Measurements from ENCODE around the gene EIF2AK3. TPM values are rescaled to one million over a fixed set of nuclear protein-coding genes. Genes with fewer than 3 reads are reported as not detected.

EIF2AK3 gene
- total RNA-seq, 1 experiment from 2014 or later: 11.3 TPM

- ATAC-seq (no peak), DNase-seq (ENCODE audit: low read depth, low spot score) (no peak)
- ChIA-PET POLR2A (no interaction called here), CTCF (no interaction called here)
- Histone ChIP-seq H3K4me3 (ENCODE audit: low read depth in 2 of 2, low read length in 2 of 2) (no peak overlapping the region), H3K27me3 (ENCODE audit: control insufficient read depth, insufficient read depth, low read length) (peaks cover 3% of the 10 kb centered on the region; the same call in 1 of the 2 replicates), H3K27ac (ENCODE audit: low read length) (no peak overlapping the region), H3K4me1 (ENCODE audit: control insufficient read depth, insufficient read depth, low read length) (no peaks in the 10 kb centered on the region), H3K9me3 (ENCODE audit: control insufficient read depth, insufficient read depth, low read depth, low read length) (no peaks in the 10 kb centered on the region), H3K36me3 (ENCODE audit: control insufficient read depth, insufficient read depth, low read length) (no peaks in the 10 kb centered on the region)
- intact Hi-C loops (cut with micrococcal nuclease; ENCODE audit: unreplicated experiment) (no loop called here), in situ Hi-C loops (cut with HindIII; ENCODE audit: low pct_unique_long_range_greater_than_20kb, low sequenced_read_pairs) (no loop called here)
- no TSS peak for BruUV-seq (replicated peaks)
- no peak for TF ChIP-seq POLR2AphosphoS5 (IDR thresholded peaks at IDR 0.05; ENCODE audit: low read depth, low read length)
- no peak for TF ChIP-seq CTCF (IDR thresholded peaks at IDR 0.05)
- TF ChIP-seq TCF7L2 (IDR thresholded peaks at IDR 0.05; ENCODE audit: low read depth, low read length): no peak
These were observed 12.6 kb upstream of the EIF2AK3 start for GRCh38 chr2:88639865-88640264.

- no peak overlapping the region for H3K4me3 ChIP-seq (ENCODE audit: low read depth in 2 of 2, low read length in 2 of 2)
- ChIA-PET CTCF (no interaction called here), POLR2A (no interaction called here)
- BruUV-seq (replicated peaks): no TSS peak
- intact Hi-C loops (cut with micrococcal nuclease; ENCODE audit: unreplicated experiment): no loop called here
- in situ Hi-C loops (cut with HindIII; ENCODE audit: low pct_unique_long_range_greater_than_20kb, low sequenced_read_pairs): no loop called here
- H3K9me3 ChIP-seq (ENCODE audit: control insufficient read depth, insufficient read depth, low read depth, low read length): no peaks in the 10 kb centered on the region
- no peak for DNase-seq (ENCODE audit: low read depth, low spot score)
- peaks cover 3% of the 10 kb centered on the region; the same call in 1 of the 2 replicates for H3K27me3 ChIP-seq (ENCODE audit: control insufficient read depth, insufficient read depth, low read length)
- ATAC-seq: no peak
- no peak for TF ChIP-seq CTCF (IDR thresholded peaks at IDR 0.05)
- TF ChIP-seq SIN3A (IDR thresholded peaks at IDR 0.05; ENCODE audit: borderline replicate concordance, insufficient read depth, low read depth, low read length): no peak
- no peak for TF ChIP-seq REST (IDR thresholded peaks at IDR 0.05; ENCODE audit: insufficient read depth in 1 of 2, low read depth in 2 of 2, low read length in 1 of 2)
- H3K36me3 ChIP-seq (ENCODE audit: control insufficient read depth, insufficient read depth, low read length): no peaks in the 10 kb centered on the region
- H3K4me1 ChIP-seq (ENCODE audit: control insufficient read depth, insufficient read depth, low read length): no peaks in the 10 kb centered on the region
- no peak overlapping the region for H3K27ac ChIP-seq (ENCODE audit: low read length)
These were observed 11.5 kb upstream of the EIF2AK3 start for GRCh38 chr2:88638743-88639142.

All from Panc1 (cell line).